Testis (tissue), 2 donors: Measurements from ENCODE around the gene NRP2.

Source experiments
- POLR2A ChIP-seq: fragments of 450-650 bp; IDR thresholded peaks from one replicate; pipeline ENCODE4 v1.6.1; 2017; ENCODE audit warnings: antibody characterized with exemption, mild to moderate bottlenecking, moderate library complexity
- TF ChIP-seq, protein P1 (sequence below), 3 experiments: fragments of 450-650 bp in 2 of 3; fragments of 200-600 bp in 1 of 3; sonication (generic) in 1 of 3; IDR thresholded peaks; one replicate each; pipeline ENCODE4 v1.5.1; 2016 to 2019; ENCODE audit warnings: antibody characterized with exemption in 3 of 3, mild to moderate bottlenecking in 2 of 3, moderate library complexity in 1 of 3

DNA sequence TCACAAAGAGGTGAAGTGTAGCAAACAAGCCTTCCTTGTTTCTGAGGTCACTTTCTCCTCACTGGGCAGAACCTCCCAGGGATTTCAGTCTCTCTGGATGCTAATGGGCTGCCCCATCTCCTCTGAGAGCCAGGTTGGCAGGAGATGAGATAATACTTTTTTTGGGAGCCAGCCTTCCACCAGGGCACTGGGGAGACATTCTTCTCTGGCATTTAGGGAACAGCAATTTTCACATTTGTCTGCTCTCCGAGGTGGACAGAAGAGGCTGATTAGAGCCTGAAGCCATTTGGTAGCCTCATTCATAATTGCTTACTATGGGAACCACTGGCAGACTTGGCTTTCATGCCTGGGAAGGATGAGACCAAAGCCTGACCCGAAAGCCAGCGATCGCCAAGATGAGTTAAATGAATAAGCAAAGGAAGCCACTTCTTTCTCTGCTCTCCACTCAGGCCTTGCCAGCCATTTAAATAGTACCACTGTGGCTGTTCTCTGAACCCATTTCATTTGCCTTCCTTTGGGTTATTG, 70.1 kb downstream of the NRP2 start:
- TF ChIP-seq, protein P1, sequence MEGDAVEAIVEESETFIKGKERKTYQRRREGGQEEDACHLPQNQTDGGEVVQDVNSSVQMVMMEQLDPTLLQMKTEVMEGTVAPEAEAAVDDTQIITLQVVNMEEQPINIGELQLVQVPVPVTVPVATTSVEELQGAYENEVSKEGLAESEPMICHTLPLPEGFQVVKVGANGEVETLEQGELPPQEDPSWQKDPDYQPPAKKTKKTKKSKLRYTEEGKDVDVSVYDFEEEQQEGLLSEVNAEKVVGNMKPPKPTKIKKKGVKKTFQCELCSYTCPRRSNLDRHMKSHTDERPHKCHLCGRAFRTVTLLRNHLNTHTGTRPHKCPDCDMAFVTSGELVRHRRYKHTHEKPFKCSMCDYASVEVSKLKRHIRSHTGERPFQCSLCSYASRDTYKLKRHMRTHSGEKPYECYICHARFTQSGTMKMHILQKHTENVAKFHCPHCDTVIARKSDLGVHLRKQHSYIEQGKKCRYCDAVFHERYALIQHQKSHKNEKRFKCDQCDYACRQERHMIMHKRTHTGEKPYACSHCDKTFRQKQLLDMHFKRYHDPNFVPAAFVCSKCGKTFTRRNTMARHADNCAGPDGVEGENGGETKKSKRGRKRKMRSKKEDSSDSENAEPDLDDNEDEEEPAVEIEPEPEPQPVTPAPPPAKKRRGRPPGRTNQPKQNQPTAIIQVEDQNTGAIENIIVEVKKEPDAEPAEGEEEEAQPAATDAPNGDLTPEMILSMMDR (IDR thresholded peaks at IDR 0.05) = no peak
- TF ChIP-seq POLR2A = no peak
